Right lung (tissue), 5 donors: ENCODE measurements around the gene CCDC110. TPM values are rescaled to one million over a fixed set of nuclear protein-coding genes. Genes with fewer than 3 reads are reported as not detected.
A peak's percentile ranks its signal among the peaks of the same experiment; 100 is the strongest.

Experiments
- DNase-seq, 2 donors: peaks; one replicate each; pipeline ENCODE4 v3.0.0-alpha.2; 2013
- polyA plus RNA-seq, 5 donors: library from polyadenylated mRNA; unstranded; fragments of 120-200 nt; gene quantifications; one replicate each; pipeline versions ENCODE4 v1.2.1 to v1.2.3, GENCODE V29; 2013; ENCODE audit warnings: inconsistent platforms in 1 of 5, low replicate concordance in 1 of 5; ENCODE audit not compliant: insufficient read length in 5 of 5, insufficient read depth in 1 of 5

CCDC110 gene
- polyA plus RNA-seq, 5 donors = 1.9 to 3.6 (median 2.4) TPM

DNA sequence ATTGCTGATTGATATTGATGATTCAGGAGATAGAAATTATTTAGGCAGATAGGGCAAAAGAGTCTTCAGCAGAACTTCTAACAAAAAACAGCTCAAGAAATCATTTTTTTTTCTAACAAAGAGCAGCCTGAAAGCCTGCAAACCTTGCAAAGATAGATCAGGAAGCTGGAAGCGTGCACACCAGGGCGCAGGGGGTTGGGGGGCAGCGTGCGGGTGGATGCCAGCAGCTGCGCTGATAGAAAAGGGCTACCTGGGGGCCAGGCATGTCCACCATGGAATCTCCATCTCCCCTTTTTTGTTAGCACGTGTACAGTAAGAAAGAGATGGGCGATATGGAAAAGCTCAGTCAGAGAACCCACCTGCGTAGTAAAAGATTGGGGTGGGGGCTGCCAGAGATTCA is 1.7 kb upstream of the CCDC110 start:
- DNase-seq = no peak

DNA sequence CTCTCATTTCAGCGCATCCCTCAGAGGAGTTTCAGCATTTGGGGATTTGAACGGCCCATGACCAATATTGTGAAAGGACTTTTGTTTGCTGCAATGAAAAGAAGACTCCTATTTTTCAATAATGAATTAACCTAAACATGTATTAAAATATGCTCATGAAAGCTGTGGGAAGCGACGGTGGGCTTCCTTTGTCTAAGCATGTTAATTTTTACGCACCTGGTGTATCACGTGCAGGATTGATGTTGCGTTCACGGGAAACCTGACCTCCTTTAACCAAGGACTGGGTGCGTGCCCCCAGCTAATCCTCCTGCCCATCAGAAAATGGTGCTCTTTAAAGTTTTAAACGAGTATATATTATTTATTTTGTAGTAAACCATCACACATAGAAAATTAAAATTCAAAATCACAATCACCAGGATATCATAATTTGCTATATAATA is 590 bp upstream of the CCDC110 start:
- no peak for DNase-seq

DNA sequence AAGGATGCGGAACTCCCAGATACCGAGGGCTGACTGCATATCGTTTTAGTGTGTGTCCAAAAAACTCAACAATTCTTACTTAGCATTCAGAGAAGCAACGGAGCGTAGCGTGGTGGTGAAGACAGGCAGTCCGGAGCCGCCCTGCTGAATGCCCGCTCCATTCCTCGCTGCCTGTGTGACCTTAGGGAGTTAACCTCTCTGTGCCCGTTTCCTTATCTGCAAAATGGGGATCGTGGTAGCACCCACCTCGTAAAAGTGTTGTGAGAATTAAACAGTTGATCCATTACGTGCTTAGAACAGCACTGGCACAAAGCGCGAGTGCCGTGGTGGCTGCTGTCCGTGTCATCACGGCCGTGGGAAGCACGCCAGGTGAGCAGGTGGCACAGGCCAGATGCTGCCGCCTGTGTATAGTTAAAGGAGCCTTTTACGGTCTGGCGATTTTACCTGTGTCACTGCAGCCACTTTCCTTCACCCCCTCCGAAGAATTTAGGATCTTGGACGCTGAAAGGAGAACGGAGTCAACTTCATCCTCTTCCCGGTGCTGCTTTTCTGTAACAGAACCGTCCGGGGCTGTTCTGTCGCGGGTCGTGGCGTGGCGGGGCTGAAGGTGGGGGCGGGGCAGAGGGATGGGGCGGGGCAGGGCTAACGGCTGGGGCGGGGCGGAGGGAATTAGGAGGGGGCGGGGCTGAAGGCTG is 885 bp downstream of the CCDC110 start:
- peak; percentile 56 to 64 for DNase-seq

- DNase-seq = no peak
Measured at GRCh38 chr4:185469580-185470154, 1.9 kb downstream of the CCDC110 start.

DNA sequence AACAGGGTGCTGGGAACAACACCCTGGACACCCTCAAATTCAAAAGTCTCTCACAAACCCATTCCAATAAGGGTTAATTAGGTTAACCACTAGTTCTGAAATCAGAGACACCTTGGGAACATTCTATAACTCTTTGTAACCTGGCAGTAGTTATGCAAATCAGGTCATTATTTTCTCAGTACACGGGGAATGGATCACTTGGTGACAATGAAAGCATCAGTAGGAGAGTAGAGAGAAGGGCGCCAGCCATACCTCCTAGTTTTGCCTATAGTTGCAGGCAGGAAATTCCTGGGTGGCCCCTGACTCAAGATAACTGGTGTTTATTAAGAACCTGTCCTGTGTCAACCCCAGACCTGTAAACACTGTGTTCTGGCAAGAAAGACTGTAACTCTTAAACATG is 2.5 kb downstream of the CCDC110 start:
- DNase-seq = no peak

DNA sequence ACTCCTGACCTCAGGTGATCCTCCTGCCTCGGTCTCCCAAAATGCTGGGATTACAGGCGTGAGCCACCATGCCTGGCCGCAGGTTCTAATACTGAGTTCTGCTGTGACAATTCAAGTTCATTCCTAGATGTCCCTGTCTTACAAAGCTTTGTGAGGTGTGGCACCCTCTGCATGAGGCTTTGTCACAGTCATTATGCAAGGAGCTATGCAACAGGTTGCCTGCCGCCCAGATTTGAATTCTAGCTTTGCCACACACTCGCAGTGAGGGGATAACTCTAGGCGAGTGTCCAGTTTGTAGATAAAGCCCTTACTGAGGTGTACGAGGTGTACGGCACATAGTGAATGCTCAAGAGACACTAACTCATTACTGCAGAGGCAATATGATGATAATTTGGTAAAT is 3.5 kb downstream of the CCDC110 start:
- DNase-seq = no peak

DNA sequence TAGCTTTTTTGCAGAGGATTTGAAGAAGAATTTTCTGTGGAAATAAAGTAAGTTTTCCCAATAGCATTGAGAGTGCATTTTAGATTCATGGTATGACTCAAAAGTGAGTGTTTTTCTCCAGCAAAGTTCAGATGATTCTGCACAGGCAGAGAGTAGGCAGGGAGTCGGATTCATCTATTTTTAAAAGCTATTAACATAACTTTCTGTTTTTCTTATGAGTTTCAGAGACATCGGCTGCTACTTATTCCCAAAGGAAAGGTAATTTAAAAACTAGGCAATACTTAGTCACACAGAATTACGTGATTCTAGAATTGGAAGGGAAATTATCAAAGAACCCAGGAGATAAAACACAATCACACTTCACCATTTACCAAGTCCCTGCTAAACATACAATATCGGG is 4.4 kb downstream of the CCDC110 start:
- no peak for DNase-seq

DNA sequence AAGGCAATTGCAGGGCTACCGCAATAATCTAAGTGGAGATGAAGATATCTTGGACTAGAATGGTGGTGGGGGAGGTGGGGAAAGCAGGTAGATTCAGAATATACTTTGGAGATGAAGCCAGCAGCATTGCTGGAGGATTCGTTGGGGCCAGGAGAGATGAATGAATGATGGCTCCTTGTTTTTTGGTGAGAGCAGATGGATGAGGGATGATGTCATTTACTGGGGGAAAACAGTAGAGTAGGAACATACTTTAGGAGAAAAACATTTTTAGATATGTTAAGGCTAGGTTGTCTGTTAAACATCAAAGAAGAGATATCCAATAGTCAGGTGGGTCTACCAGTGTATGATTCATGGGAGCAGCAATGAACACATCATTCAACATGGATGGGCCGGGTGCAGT is 5.8 kb downstream of the CCDC110 start:
- no peak for DNase-seq

- peak; percentile 15 to 30 for DNase-seq
Measured at GRCh38 chr4:185464887-185465286, 6.6 kb downstream of the CCDC110 start.

DNA sequence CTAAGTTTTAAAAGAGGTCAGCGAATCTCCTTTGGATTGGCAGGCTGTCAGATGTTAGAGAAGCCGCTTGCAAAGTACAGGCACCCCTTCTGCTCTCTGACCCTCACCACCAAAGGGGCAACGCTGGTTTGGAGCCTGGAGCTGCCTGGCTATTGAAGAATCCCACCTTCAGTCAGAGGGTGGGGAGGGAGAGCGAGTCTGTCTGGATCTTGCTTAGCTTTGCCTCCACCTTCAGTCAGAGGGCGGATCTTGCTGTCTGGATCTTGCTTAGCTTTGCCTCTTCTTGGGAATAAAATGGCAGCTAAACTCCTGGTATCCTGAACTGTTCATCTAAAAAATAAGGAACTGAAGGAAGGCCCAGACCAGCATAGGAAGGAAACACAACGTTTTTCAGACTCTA is 7.3 kb downstream of the CCDC110 start:
- no peak for DNase-seq

- DNase-seq = no peak
Measured at GRCh38 chr4:185463541-185463940, 8.0 kb downstream of the CCDC110 start.

GRCh38 chr4:185461565-185461964 is 10.0 kb downstream of the CCDC110 start:
- DNase-seq = no peak

GRCh38 chr4:185457136-185457535 is 14.4 kb downstream of the CCDC110 start:
- DNase-seq = no peak

- DNase-seq = no peak
Measured at GRCh38 chr4:185456131-185456530, 15.4 kb downstream of the CCDC110 start.

DNA sequence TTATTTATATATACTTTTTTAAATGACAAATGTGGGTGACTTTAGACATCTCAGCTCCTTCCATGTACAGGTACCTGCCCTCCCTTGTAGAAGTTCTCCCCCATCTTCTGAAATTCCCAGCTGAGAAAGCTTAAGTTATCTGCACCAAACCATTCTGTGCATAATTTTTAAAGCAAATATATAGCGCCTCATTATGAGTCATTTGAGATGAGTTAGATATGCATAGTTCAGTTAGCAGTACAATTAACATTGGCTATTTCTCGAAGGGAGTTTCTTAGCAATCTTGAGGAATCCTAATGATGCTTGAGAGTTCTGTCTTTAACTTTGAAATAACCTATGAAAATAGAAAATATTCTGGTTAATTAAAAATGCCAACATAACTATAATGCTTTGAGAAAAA is 26.3 kb downstream of the CCDC110 start:
- DNase-seq = no peak

- no peak for DNase-seq
Measured at GRCh38 chr4:185441479-185441878, 30.1 kb downstream of the CCDC110 start.

GRCh38 chr4:185437809-185438208 is 33.7 kb downstream of the CCDC110 start:
- no peak for DNase-seq

GRCh38 chr4:185435466-185435865 is 36.1 kb downstream of the CCDC110 start:
- no peak for DNase-seq

- no peak for DNase-seq
Measured at GRCh38 chr4:185429660-185430059, 41.9 kb downstream of the CCDC110 start.

DNA sequence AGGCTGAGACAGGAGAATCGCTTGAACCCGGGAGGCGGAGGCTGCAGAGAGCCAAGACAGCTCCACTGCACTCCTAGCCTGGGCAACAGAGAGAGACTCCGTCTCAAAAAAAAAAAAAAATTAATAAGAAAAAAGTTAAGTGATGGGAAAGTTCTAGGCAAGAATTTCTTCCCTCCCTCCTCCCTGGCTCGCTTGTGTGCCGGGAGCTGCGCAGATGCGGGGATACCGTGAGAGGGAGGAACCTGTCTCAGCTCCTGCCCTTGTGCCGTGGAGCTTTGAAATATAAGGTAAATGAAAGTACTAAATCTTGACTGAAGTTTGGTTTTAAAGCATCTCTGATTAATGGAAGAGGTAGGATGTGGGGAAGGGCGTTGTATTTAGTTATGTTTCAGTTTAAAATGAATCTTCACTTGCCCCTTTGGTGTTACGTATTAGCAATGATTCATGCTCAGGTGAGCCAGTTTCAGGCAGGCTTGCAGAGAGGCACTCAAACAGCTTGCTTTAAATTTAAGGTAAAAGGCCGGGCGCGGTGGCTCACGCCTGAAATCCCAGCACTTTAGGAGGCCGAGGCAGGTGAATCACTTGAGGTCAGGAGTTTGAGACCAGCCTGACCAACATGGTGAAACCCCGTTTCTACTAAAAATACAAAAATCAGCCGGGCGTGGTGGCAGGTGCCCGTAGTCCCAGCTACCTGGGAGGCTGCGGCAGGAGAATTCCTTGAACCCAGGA is 44.4 kb downstream of the CCDC110 start:
- DNase-seq = no peak

- peak; percentile 96 for DNase-seq
Measured at GRCh38 chr4:185425647-185426352, 45.7 kb downstream of the CCDC110 start, which contains the start of gene UFSP2. Gene UFSP2, minus strand, starts transcription at chr4:185425964. Its CDS starts 96 bp downstream, at chr4:185425868.

DNA sequence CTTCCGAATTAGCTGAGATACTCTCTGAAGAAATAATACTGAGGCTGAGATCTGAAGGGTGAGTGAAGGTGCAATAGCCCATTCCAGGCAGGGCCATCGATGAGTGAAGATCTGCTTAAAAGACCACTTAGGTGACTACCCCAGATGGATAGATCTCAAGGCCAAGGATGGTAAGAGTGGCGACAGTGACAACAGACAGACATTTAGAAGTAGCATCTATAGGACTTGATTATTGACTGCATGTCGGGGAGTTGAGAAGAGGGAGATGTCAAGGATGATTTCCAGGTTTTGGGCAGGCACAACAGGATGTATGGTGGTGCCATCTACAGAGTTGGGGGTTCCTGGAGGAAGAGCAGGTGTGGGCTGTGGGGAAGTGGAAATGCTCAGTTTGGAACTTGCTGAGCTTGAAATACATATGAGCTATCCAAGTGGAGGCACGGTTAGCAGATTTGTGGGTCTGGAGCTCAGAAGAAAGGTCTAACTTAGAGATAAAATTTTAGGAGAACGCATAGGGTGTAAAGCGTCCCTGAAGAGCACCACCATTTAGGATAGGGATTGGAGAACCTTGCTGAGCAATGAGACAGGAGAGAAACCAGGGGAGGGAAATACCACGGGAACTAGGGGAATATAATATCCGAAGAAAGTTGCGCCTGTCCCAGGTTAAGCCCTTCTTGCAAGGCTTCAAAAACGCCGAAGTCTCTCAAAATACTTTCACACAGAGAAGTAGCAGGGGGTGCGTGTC is 46.5 kb downstream of the CCDC110 start:
- DNase-seq = no peak
